Neuronal stem cell (in vitro differentiated cells): ENCODE results near the gene TBC1D4.
A peak's percentile ranks its signal among the peaks of the same experiment; 100 is the strongest.

Experiments
- DNase-seq: peaks from one replicate; pipeline ENCODE4 v3.0.0-alpha.2; 2013; ENCODE audit warnings: low spot score
- H2AFZ ChIP-seq: one replicate; pipeline ENCODE4 v1.6.1; 2013; ENCODE audit warnings: mild to moderate bottlenecking, low read length, inconsistent platforms
- H2AK5ac ChIP-seq: 2 replicates; pipeline ENCODE4 v1.6.1; 2013; ENCODE audit warnings: low read depth, mild to moderate bottlenecking, inconsistent platforms, low read length, moderate library complexity, mixed read lengths
- H2BK120ac ChIP-seq: 2 replicates; pipeline ENCODE4 v1.6.1; 2013; ENCODE audit warnings: low read depth, mild to moderate bottlenecking, inconsistent platforms, low read length, moderate library complexity, mixed read lengths
- H2BK12ac ChIP-seq: one replicate; pipeline ENCODE4 v1.6.1; 2013; ENCODE audit warnings: low read length, inconsistent platforms
- H2BK15ac ChIP-seq: 2 replicates; pipeline ENCODE4 v1.6.1; 2013; ENCODE audit warnings: mild to moderate bottlenecking, low read length, inconsistent platforms, mixed read lengths
- H2BK5ac ChIP-seq: one replicate; pipeline ENCODE4 v1.6.1; 2013; ENCODE audit warnings: inconsistent platforms, mild to moderate bottlenecking, low read length, moderate library complexity
- H3K14ac ChIP-seq: one replicate; pipeline ENCODE4 v1.6.1; 2013; ENCODE audit warnings: low read length, inconsistent platforms
- H3K18ac ChIP-seq: 2 replicates; pipeline ENCODE4 v1.6.1; 2013; ENCODE audit warnings: low read length, inconsistent platforms
- H3K23ac ChIP-seq: 2 replicates; pipeline ENCODE4 v1.6.1; 2013; ENCODE audit warnings: low read depth, mild to moderate bottlenecking, mixed read lengths, low read length, inconsistent platforms; ENCODE audit not compliant: poor library complexity
- H3K27ac ChIP-seq: replicated peaks from 3 replicates; pipeline ENCODE4 v1.5.1; 2013; ENCODE audit warnings: low read length, inconsistent platforms
- H3K27me3 ChIP-seq, 3 experiments: 2 replicates each; pipeline ENCODE4 v1.6.1; 2013; ENCODE audit warnings: low read length in 3 of 3, mild to moderate bottlenecking in 2 of 3, inconsistent platforms in 1 of 3, low read depth in 1 of 3, mixed read lengths in 1 of 3, moderate library complexity in 1 of 3; ENCODE audit not compliant: control insufficient read depth in 3 of 3, insufficient read depth in 3 of 3
- H3K36me3 ChIP-seq, 2 donors: replicated peaks in 1 of 2; 2 replicates each; pipeline ENCODE4 v1.6.1; 2013; ENCODE audit warnings: low read length in 2 of 2; ENCODE audit not compliant: control insufficient read depth in 2 of 2, insufficient read depth in 2 of 2
- H3K4ac ChIP-seq: 2 replicates; pipeline ENCODE4 v1.6.1; 2013; ENCODE audit warnings: inconsistent platforms, mild to moderate bottlenecking, low read length, moderate library complexity
- H3K4me1 ChIP-seq, 2 donors: 1 replicate in 1 of 2; 2 replicates in 1 of 2; pipeline ENCODE4 v1.6.1; 2013; ENCODE audit warnings: low read length in 2 of 2, low read depth in 1 of 2; ENCODE audit not compliant: control insufficient read depth in 2 of 2, insufficient read depth in 1 of 2
- H3K4me2 ChIP-seq: one replicate; pipeline ENCODE4 v1.6.1; 2013; ENCODE audit warnings: mild to moderate bottlenecking, low read length, inconsistent platforms; ENCODE audit not compliant: insufficient read depth, poor library complexity, severe bottlenecking
- H3K4me3 ChIP-seq, 2 donors: 2 replicates each; pipeline ENCODE4 v1.5.1; 2013; ENCODE audit warnings: low read length in 2 of 2, mild to moderate bottlenecking in 2 of 2, inconsistent platforms in 1 of 2, moderate library complexity in 1 of 2
- H3K79me1 ChIP-seq: one replicate; pipeline ENCODE4 v1.6.1; 2013; ENCODE audit warnings: low read depth, mild to moderate bottlenecking, inconsistent platforms, low read length, moderate library complexity
- H3K9ac ChIP-seq: one replicate; pipeline ENCODE4 v1.6.1; 2013; ENCODE audit warnings: mild to moderate bottlenecking, low read depth, low read length, inconsistent platforms; ENCODE audit not compliant: poor library complexity
- H3K9me3 ChIP-seq, 2 donors: replicated peaks in 1 of 2; 2 replicates each; pipeline versions ENCODE3 to v1.6.1; 2013; ENCODE audit warnings: low read length in 2 of 2, mild to moderate bottlenecking in 2 of 2, inconsistent platforms in 1 of 2, low read depth in 1 of 2, mixed read lengths in 1 of 2, moderate library complexity in 1 of 2; ENCODE audit not compliant: control insufficient read depth in 2 of 2, insufficient read depth in 1 of 2
- H4K8ac ChIP-seq: one replicate; pipeline ENCODE4 v1.6.1; 2013; ENCODE audit warnings: low read depth, mild to moderate bottlenecking, inconsistent platforms, low read length, moderate library complexity
- H4K91ac ChIP-seq: one replicate; pipeline ENCODE4 v1.6.1; 2013; ENCODE audit warnings: low read length, low read depth, mild to moderate bottlenecking, inconsistent platforms; ENCODE audit not compliant: poor library complexity
- WGBS, 2 donors: extraction: QIAGEN DNeasy Blood & Tissue Kit; methylation state at CpG; one replicate each; pipeline ENCODE4 v1.1.7; 2013; ENCODE audit warnings: missing lambda C conversion rate in 2 of 2, mixed read lengths in 1 of 2; ENCODE audit not compliant: insufficient read length in 2 of 2, insufficient replicate concordance in 1 of 2; ENCODE audit errors: extremely low coverage in 2 of 2; 5-methylcytosine and 5-hydroxymethylcytosine counted together

TBC1D4 gene

DNA sequence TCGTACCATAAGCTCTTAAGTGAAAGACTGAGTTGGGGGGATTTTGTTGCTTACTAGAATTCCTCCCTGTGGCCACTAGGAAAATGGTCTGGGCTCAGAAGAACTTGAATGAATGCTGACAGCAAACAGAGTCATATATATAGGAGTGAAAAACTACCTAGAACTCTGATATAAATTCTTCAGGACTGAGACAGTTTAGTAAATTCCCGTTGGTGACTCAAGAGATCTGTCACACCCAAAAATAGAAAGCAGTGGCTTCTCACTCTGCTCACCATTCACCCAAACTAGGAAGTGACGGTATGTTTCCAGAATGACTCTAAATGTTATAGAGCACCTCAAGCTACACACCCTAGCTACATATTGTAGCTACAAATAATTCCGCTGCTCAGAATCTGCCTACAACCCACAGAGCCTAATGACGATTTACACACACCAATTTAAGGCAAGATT lies 116.2 kb downstream of the TBC1D4 start:
- H3K27ac ChIP-seq: no peak overlapping the region
- WGBS, 2 donors: no CpG with 5 or more reads among the region's 5 CpGs
- DNase-seq: no peak
- no peak overlapping the region for H3K18ac ChIP-seq
- no peak overlapping the region for H2BK12ac ChIP-seq
- H3K36me3 ChIP-seq: peaks cover 0 to 1% of the 10 kb centered on the region in 2 donors
- no peak overlapping the region for H2BK5ac ChIP-seq
- no peak overlapping the region for H3K4ac ChIP-seq
- no peak overlapping the region for H4K8ac ChIP-seq
- no peak overlapping the region for H3K14ac ChIP-seq
- H3K27me3 ChIP-seq: no peaks in the 10 kb centered on the region
- H2BK120ac ChIP-seq: no peak overlapping the region
- no peaks in the 10 kb centered on the region for H3K9me3 ChIP-seq
- H3K23ac ChIP-seq: no peak overlapping the region
- H3K79me1 ChIP-seq: no peaks in the 10 kb centered on the region
- no peak overlapping the region for H3K4me2 ChIP-seq
- H3K9ac ChIP-seq: no peak overlapping the region
- no peak overlapping the region for H2AFZ ChIP-seq
- no peak overlapping the region for H3K4me3 ChIP-seq
- no peak overlapping the region for H2AK5ac ChIP-seq
- H4K91ac ChIP-seq: no peak overlapping the region
- no peaks in the 10 kb centered on the region for H3K4me1 ChIP-seq
- H2BK15ac ChIP-seq: no peak overlapping the region

DNA sequence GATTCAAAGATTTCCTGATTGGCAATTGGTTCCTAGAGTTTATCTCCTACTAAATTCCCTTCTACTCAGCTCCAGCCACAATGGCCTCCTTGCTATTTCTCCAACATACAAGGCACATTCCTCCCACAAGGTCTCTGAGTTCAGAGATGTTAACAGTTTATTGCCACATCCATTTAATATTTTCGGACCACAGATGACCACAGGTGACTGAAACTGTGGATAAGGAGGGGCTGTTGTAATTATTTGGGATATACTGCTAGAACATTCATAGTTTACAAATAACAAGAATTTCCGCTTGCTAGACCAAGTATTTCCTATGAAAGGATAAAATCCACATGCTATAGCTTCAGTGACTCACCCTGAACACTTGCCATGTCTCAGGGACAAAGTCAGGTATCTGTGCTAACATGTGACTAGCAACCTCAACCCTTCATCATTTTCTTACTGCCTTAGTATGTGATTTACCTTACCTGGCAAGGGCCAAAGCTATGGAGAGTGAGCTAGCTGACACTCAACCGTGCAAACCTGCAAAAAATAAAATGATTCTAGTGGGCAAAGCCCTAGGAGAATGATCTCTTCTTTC lies 117.7 kb downstream of the TBC1D4 start:
- WGBS, 2 donors: no CpG with 5 or more reads among the region's 3 CpGs

DNA sequence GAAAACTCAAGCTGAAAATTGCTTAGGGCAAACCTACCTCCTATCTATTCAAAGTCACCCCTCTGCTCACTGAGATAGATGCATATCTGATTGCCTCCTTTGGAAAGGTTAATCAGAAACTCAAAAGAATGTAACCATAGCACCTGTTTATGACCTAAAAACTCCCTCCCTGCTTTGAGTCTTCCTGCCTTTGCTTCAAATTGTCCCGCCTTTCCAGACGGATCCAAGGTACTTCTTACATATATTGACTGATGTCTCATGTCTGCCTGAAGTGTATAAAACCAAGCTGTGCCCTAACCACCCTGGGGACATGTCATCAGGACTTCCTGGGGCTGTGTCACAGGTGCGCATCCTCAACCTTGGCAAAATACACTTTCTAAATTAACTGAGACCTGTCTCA lies 118.6 kb downstream of the TBC1D4 start:
- Histone ChIP-seq H4K8ac (no peak overlapping the region), H4K91ac (no peak overlapping the region), H3K4me2 (no peak overlapping the region), H3K4me1 (no peaks in the 10 kb centered on the region), H2BK5ac (no peak overlapping the region), H3K27me3 (no peaks in the 10 kb centered on the region), H3K14ac (no peak overlapping the region), H2AK5ac (no peak overlapping the region), H2AFZ (no peak overlapping the region), H3K23ac (no peak overlapping the region), H3K4ac (no peak overlapping the region), H2BK12ac (no peak overlapping the region), H3K79me1 (no peaks in the 10 kb centered on the region), H3K4me3 (no peak overlapping the region), H3K18ac (no peak overlapping the region), H2BK120ac (no peak overlapping the region), H3K9ac (no peak overlapping the region), H2BK15ac (no peak overlapping the region), H3K27ac (no peak overlapping the region), H3K36me3 (peaks cover 0 to 1% of the 10 kb centered on the region in 2 donors), H3K9me3 (no peaks in the 10 kb centered on the region)
- no peak for DNase-seq
- WGBS, 2 donors: no CpG with 5 or more reads among the region's 3 CpGs

More for the DNA sequence above, 117.7 kb downstream of the TBC1D4 start:
- Histone ChIP-seq H3K4me2 (no peak overlapping the region), H3K36me3 (peaks cover 0 to 1% of the 10 kb centered on the region in 2 donors), H2AK5ac (no peak overlapping the region), H4K91ac (no peak overlapping the region), H3K4me3 (no peak overlapping the region), H3K9me3 (no peaks in the 10 kb centered on the region), H3K23ac (no peak overlapping the region), H4K8ac (no peak overlapping the region), H2BK15ac (no peak overlapping the region), H3K27me3 (no peaks in the 10 kb centered on the region), H3K79me1 (no peaks in the 10 kb centered on the region), H2BK120ac (no peak overlapping the region), H2AFZ (no peak overlapping the region), H3K9ac (no peak overlapping the region), H3K14ac (no peak overlapping the region), H3K27ac (no peak overlapping the region), H3K4me1 (no peaks in the 10 kb centered on the region), H3K18ac (no peak overlapping the region), H2BK5ac (no peak overlapping the region), H2BK12ac (no peak overlapping the region), H3K4ac (no peak overlapping the region)
- no peak for DNase-seq

DNA sequence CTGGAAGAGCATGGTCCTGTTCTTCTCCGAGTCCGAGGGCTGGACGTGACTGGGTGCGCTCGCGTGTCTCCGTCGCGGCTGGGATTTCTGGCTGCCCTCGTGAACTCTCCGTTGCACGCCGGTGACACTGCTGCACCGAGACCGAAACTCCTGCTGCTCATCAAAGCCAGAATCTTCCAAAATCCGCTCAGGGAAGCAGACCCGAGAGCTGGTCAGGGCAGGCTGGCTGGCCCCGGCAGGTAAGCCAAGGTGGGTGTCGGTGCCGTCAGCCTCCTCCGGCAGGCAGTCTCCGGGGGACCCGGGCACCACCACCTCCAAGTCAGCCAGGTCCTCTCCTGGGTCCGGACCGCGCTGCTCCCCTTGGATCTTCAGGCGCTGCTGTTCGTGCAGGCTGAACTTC lies 119.9 kb downstream of the TBC1D4 start:
- Histone ChIP-seq H2BK12ac (no peak overlapping the region), H3K14ac (no peak overlapping the region), H3K4me3 (peak overlapping the region in 1 of 2 donors; percentile 20), H3K27ac (no peak overlapping the region), H3K9me3 (no peaks in the 10 kb centered on the region), H3K23ac (no peak overlapping the region), H3K9ac (no peak overlapping the region), H3K4me2 (no peak overlapping the region), H2BK120ac (no peak overlapping the region), H3K4ac (no peak overlapping the region), H3K36me3 (peaks cover 0 to 1% of the 10 kb centered on the region in 2 donors), H2AFZ (no peak overlapping the region), H3K18ac (peak overlapping the region; percentile 1), H2BK15ac (no peak overlapping the region), H4K91ac (no peak overlapping the region), H2BK5ac (no peak overlapping the region), H3K27me3 (no peaks in the 10 kb centered on the region), H2AK5ac (no peak overlapping the region), H4K8ac (no peak overlapping the region), H3K4me1 (no peaks in the 10 kb centered on the region), H3K79me1 (no peaks in the 10 kb centered on the region)
- no CpG with 5 or more reads among the region's 28 CpGs for WGBS, 2 donors
- DNase-seq: no peak
